Transverse colon (tissue), 4 donors: Measurements from ENCODE around the gene MCAM. TPM values are rescaled to one million over a fixed set of nuclear protein-coding genes. Genes with fewer than 3 reads are reported as not detected.

Experiments used
- DNase-seq: peaks from one replicate; pipeline ENCODE4 v3.0.0-alpha.2; 2019
- H3K27ac ChIP-seq, 4 donors: fragments of 200-600 bp; sonication (generic); 2 replicates each; pipeline ENCODE4 v1.5.1; 2016 to 2018; ENCODE audit warnings: inconsistent platforms in 4 of 4
- H3K27me3 ChIP-seq: fragments of 200-600 bp; sonication (generic); 2 replicates; pipeline ENCODE4 v1.5.1; 2017; ENCODE audit warnings: inconsistent platforms
- H3K36me3 ChIP-seq, 4 donors: fragments of 200-600 bp; sonication (generic); 2 replicates each; pipeline ENCODE4 v1.5.1; 2017 to 2019; ENCODE audit warnings: inconsistent platforms in 4 of 4
- H3K4me1 ChIP-seq, 4 donors: fragments of 200-600 bp; sonication (generic); 2 replicates each; pipeline ENCODE4 v1.5.1; 2017 to 2020; ENCODE audit warnings: inconsistent platforms in 4 of 4
- H3K4me3 ChIP-seq, 4 donors: fragments of 200-600 bp; sonication (generic); 1 replicate in 1 of 4; 2 replicates in 3 of 4; pipeline versions ENCODE4 v1.5.1 to v1.6.1; 2017 to 2019; ENCODE audit warnings: inconsistent platforms in 4 of 4
- H3K9me3 ChIP-seq, 2 donors: fragments of 200-600 bp; sonication (generic); 2 replicates each; pipeline ENCODE4 v1.5.1; 2017 to 2019; ENCODE audit warnings: inconsistent platforms in 2 of 2
- EP300 ChIP-seq: sonication (generic); formaldehyde crosslinking; IDR thresholded peaks from one replicate; pipeline ENCODE4 v1.6.1; 2017; ENCODE audit warnings: antibody characterized with exemption, low read depth
- POLR2A ChIP-seq: fragments of 450-650 bp; IDR thresholded peaks from one replicate; pipeline ENCODE4 v1.6.1; 2016; ENCODE audit warnings: antibody characterized with exemption, mild to moderate bottlenecking, moderate library complexity
- POLR2AphosphoS5 ChIP-seq, 3 donors: sonication (generic); formaldehyde crosslinking; IDR thresholded peaks; one replicate each; pipeline ENCODE4 v1.6.1; 2016; ENCODE audit warnings: antibody characterized with exemption in 3 of 3
- WGBS, 2 donors: methylation state at CpG; one replicate each; pipeline ENCODE4 v1.1.5; 2018; ENCODE audit warnings: low coverage in 1 of 2; 5-methylcytosine and 5-hydroxymethylcytosine counted together
- in situ Hi-C, 4 donors: fragments of 200-750 bp; cut with MboI; loops; one replicate each; pipeline versions ENCODE4 v1.15.0 to v1.15.1; 2017; ENCODE audit warnings: low sequenced_read_pairs in 3 of 4, low pct_ligation_motif_present in 1 of 4, low pct_unique_long_range_greater_than_20kb in 1 of 4
- intact Hi-C: fragments of 100-400 bp; cut with DNase I; formaldehyde crosslinking; loops from one replicate; pipeline ENCODE4 v1.15.1; 2023; ENCODE audit warnings: low total_unique reads
- total RNA-seq, 4 donors: library from RNA; depleted of rRNA; stranded (reverse); fragments of >200 nt; gene quantifications; one replicate each; pipeline ENCODE4 v1.1.0, GENCODE V29; 2016
- TF ChIP-seq, protein P1 (sequence below), 5 experiments: fragments of 200-600 bp in 3 of 5; fragments of 450-650 bp in 2 of 5; sonication (generic) in 3 of 5; IDR thresholded peaks; 1 replicate in 2 of 5; 2 replicates in 3 of 5; pipeline ENCODE4 v1.5.1; 2016 to 2017; ENCODE audit warnings: antibody characterized with exemption in 5 of 5, inconsistent platforms in 3 of 5, mild to moderate bottlenecking in 2 of 5, moderate library complexity in 1 of 5

The MCAM gene
- total RNA-seq, 4 donors from 2014 or later, result 87.4 to 466 (median 150) TPM

DNA sequence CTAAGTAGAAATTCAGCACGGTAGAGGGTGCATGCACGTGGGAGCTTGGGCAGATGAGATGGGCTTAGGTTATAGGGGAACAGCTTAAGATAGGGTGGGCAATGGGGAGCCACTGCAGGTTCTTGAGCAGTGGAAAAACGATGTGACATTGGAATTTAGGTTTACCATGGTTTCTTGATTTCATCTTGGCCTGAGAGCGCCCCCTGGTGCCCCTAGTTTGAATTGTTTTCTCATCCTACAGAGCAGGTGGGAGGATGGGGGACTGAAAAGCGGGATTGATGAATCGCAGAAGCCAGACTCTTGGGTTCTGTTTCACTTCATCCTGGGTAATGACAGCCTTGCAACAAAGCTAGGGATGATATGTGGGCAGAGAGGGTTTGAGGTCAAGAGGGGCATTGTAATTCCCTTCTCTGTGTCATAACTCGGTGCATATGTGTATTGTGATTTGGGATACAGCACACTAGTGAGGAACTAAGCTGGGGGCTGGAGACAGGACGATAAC, 6.7 kb upstream of the MCAM start:
- DNase-seq, result peak; percentile 84
- Histone ChIP-seq H3K36me3 (no peaks in the 10 kb centered on the region), H3K27me3 (peaks cover 25% of the 10 kb centered on the region), H3K27ac (peak overlapping the region in 2 of 4 donors; percentile 88 to 97), H3K9me3 (no peaks in the 10 kb centered on the region), H3K4me3 (no peak overlapping the region), H3K4me1 (peaks cover 14 to 36% (median 31%) of the 10 kb centered on the region in 4 donors)
- in situ Hi-C loops, result no loop called here
- TF ChIP-seq POLR2A (no peak), EP300 (peak; percentile 64), POLR2AphosphoS5 (IDR thresholded peaks at IDR 0.05) (peak; percentile 76 to 92 (median 85))
- TF ChIP-seq, protein P1, sequence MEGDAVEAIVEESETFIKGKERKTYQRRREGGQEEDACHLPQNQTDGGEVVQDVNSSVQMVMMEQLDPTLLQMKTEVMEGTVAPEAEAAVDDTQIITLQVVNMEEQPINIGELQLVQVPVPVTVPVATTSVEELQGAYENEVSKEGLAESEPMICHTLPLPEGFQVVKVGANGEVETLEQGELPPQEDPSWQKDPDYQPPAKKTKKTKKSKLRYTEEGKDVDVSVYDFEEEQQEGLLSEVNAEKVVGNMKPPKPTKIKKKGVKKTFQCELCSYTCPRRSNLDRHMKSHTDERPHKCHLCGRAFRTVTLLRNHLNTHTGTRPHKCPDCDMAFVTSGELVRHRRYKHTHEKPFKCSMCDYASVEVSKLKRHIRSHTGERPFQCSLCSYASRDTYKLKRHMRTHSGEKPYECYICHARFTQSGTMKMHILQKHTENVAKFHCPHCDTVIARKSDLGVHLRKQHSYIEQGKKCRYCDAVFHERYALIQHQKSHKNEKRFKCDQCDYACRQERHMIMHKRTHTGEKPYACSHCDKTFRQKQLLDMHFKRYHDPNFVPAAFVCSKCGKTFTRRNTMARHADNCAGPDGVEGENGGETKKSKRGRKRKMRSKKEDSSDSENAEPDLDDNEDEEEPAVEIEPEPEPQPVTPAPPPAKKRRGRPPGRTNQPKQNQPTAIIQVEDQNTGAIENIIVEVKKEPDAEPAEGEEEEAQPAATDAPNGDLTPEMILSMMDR (IDR thresholded peaks at IDR 0.05), result peak; percentile 78 to 85 (median 84)
- intact Hi-C loops, result loop anchor here (5.0 kb wide), 1 partner anchor 116 kb away; the partner anchor contains the start of gene CBL
- 14 to 23% methylated on average over 5 to 8 of the region's 8 CpGs for WGBS, 2 donors

DNA sequence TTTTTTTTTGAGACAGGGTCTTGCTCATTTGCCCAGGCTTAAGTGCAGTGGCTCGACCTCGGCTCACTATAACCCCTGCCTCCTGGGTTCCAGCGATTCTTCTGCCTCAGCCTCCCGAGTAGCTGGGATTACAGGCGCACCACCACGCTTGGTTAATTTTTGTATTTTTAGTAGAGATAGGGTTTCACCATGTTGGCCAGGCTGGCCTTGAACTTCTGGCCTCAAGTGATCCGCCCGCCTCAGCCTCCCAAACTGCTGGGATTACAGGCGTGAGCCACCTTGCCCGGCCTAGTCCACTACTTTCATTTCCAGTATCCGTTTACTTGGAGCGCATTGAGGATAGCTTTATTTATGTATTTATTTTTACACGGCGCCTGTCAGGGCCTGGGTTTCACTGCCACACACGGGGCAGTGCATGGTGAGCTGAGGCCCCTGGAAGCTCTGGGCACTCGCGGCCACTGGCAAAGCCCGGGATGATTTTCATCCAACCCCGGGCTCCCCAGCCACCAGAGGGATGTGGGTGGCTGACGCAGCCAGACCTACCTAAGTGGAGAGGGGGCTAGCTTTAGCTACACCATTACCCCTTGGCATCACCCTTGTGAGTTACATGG, 6.1 kb upstream of the MCAM start:
- intact Hi-C loops (loop anchor here (5.0 kb wide), 1 partner anchor 116 kb away; the partner anchor contains the start of gene CBL), in situ Hi-C loops (no loop called here)
- peaks cover 18 to 41% (median 34%) of the 10 kb centered on the region in 4 donors for H3K4me1 ChIP-seq
- no peak overlapping the region for H3K4me3 ChIP-seq
- no peaks in the 10 kb centered on the region for H3K9me3 ChIP-seq
- H3K27ac ChIP-seq, result peak overlapping the region; percentile 82 to 97 (median 87)
- TF ChIP-seq POLR2AphosphoS5 (IDR thresholded peaks at IDR 0.05) (no peak), POLR2A (no peak), EP300 (no peak)
- TF ChIP-seq, protein P1 (IDR thresholded peaks at IDR 0.05), result no peak
- DNase-seq, result no peak
- H3K36me3 ChIP-seq, result no peaks in the 10 kb centered on the region
- H3K27me3 ChIP-seq, result peaks cover 30% of the 10 kb centered on the region
- WGBS, 2 donors, result 84 to 100% methylated on average over 1 to 20 of the region's 20 CpGs

DNA sequence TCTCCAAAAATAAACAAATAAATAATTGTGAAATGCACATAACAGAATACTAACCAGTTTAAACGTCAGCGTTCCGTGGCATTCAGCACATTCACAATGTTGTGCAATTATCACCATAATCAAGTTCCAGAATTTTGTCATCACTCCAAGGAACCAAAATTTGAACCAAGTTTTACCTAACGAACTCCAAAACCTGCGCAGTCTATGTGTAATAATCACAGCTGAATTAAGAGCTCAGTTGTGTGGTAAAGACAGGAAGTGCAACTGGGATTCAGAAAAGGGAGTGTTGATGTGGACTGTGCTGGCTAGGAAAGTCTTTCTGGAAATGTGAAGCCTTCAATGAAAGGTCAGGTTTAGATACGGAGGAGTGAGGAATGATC, 5.4 kb upstream of the MCAM start:
- in situ Hi-C loops (no loop called here), intact Hi-C loops (loop anchor here (5.0 kb wide), 1 partner anchor 115 kb away; the partner anchor contains the start of gene CBL)
- Histone ChIP-seq H3K9me3 (no peaks in the 10 kb centered on the region), H3K36me3 (no peaks in the 10 kb centered on the region), H3K27me3 (peaks cover 36% of the 10 kb centered on the region), H3K27ac (peak overlapping the region; percentile 82 to 97 (median 87)), H3K4me1 (peaks cover 25 to 48% (median 41%) of the 10 kb centered on the region in 4 donors), H3K4me3 (no peak overlapping the region)
- 61 to 76% methylated on average over 6 of the region's 6 CpGs for WGBS, 2 donors
- no peak for TF ChIP-seq POLR2A
- no peak for TF ChIP-seq POLR2AphosphoS5 (IDR thresholded peaks at IDR 0.05)
- TF ChIP-seq, protein P1 (IDR thresholded peaks at IDR 0.05), result no peak
- no peak for TF ChIP-seq EP300
- DNase-seq, result no peak

GRCh38 chr11:119320776-119321524, 4.0 kb upstream of the MCAM start:
- H3K27ac ChIP-seq, result peak overlapping the region; percentile 82 to 97 (median 87)
- peak; percentile 72 for DNase-seq
- TF ChIP-seq POLR2AphosphoS5 (IDR thresholded peaks at IDR 0.05), result peak; percentile 55 to 79 (median 67)
- TF ChIP-seq, protein P1 (IDR thresholded peaks at IDR 0.05), result no peak
- peak; percentile 75 for TF ChIP-seq POLR2A
- no peaks in the 10 kb centered on the region for H3K36me3 ChIP-seq
- in situ Hi-C loops, result no loop called here
- 3% methylated on average over 51 of the region's 60 CpGs; no CpG with 5 or more reads in 1 of the 2 donors for WGBS, 2 donors
- H3K27me3 ChIP-seq, result peaks cover 48% of the 10 kb centered on the region
- peak overlapping the region; percentile 18 to 60 (median 34) for H3K4me3 ChIP-seq
- H3K9me3 ChIP-seq, result no peaks in the 10 kb centered on the region
- intact Hi-C loops, result loop anchor here (5.0 kb wide), 1 partner anchor 114 kb away; the partner anchor contains the start of gene CBL
- peaks cover 26 to 59% (median 52%) of the 10 kb centered on the region in 4 donors for H3K4me1 ChIP-seq
